H9 (cell line): Measurements from ENCODE around the gene PHF20. TPM values are rescaled to one million over a fixed set of nuclear protein-coding genes. Genes with fewer than 3 reads are reported as not detected.
A peak's percentile ranks its signal among the peaks of the same experiment; 100 is the strongest.
"Not testable (repeated sequence)": the region's sequence is repeated elsewhere in the genome, so short reads cannot be mapped to it uniquely, and the experiment has no call there.

ENCODE experiments used
- DNase-seq: peaks from one replicate; pipeline ENCODE4 v3.0.0-alpha.2; 2017
- H2AFZ ChIP-seq: one replicate; pipeline ENCODE4 v1.6.1; 2013; ENCODE audit warnings: mild to moderate bottlenecking, low read length, control low read depth, moderate library complexity
- H2AK5ac ChIP-seq: 2 replicates; pipeline ENCODE4 v1.6.1; 2013; ENCODE audit warnings: low read length, control low read depth, mixed read lengths; ENCODE audit not compliant: insufficient read length
- H2BK120ac ChIP-seq: one replicate; pipeline ENCODE4 v1.6.1; 2013; ENCODE audit warnings: low read depth, mild to moderate bottlenecking, low read length, control low read depth, inconsistent platforms; ENCODE audit not compliant: poor library complexity, severe bottlenecking
- H2BK12ac ChIP-seq: 2 replicates; pipeline ENCODE4 v1.6.1; 2013; ENCODE audit warnings: low read length, control low read depth, mixed read lengths, low read depth; ENCODE audit not compliant: insufficient read length
- H2BK15ac ChIP-seq: 2 replicates; pipeline ENCODE4 v1.6.1; 2013; ENCODE audit warnings: low read depth, low read length, control low read depth
- H2BK20ac ChIP-seq: one replicate; pipeline ENCODE4 v1.6.1; 2013; ENCODE audit warnings: low read depth, mild to moderate bottlenecking, low read length, control low read depth, inconsistent platforms; ENCODE audit not compliant: poor library complexity, severe bottlenecking
- H2BK5ac ChIP-seq: 2 replicates; pipeline ENCODE4 v1.6.1; 2013; ENCODE audit warnings: low read length, control low read depth, mixed read lengths; ENCODE audit not compliant: insufficient read length
- H3K14ac ChIP-seq: 2 replicates; pipeline ENCODE4 v1.6.1; 2013; ENCODE audit warnings: low read length, control low read depth; ENCODE audit not compliant: insufficient read depth
- H3K18ac ChIP-seq: 2 replicates; pipeline ENCODE4 v1.6.1; 2013; ENCODE audit warnings: low read depth, mild to moderate bottlenecking, mixed read lengths, low read length, control low read depth; ENCODE audit not compliant: insufficient read length
- H3K23ac ChIP-seq: 2 replicates; pipeline ENCODE4 v1.6.1; 2013; ENCODE audit warnings: low read length, control low read depth, mixed read lengths, low read depth; ENCODE audit not compliant: insufficient read length
- H3K23me2 ChIP-seq: 2 replicates; pipeline ENCODE4 v1.6.1; 2013; ENCODE audit warnings: low read depth, mild to moderate bottlenecking, mixed read lengths, low read length, control low read depth; ENCODE audit not compliant: insufficient read length, poor library complexity, severe bottlenecking
- H3K27ac ChIP-seq: 2 replicates; pipeline ENCODE4 v1.5.1; 2013; ENCODE audit warnings: low read length, control low read depth, mixed read lengths, low read depth; ENCODE audit not compliant: insufficient read length
- H3K27me3 ChIP-seq: 2 replicates; pipeline ENCODE4 v1.6.1; 2013; ENCODE audit warnings: low read length, control low read depth, inconsistent platforms; ENCODE audit not compliant: insufficient read depth
- H3K4ac ChIP-seq: 2 replicates; pipeline ENCODE4 v1.6.1; 2013; ENCODE audit warnings: low read depth, mild to moderate bottlenecking, control low read depth, inconsistent platforms, low read length, moderate library complexity
- H3K4me1 ChIP-seq: 2 replicates; pipeline ENCODE4 v1.6.1; 2013; ENCODE audit warnings: low read length, control low read depth, inconsistent platforms; ENCODE audit not compliant: insufficient read depth
- H3K4me2 ChIP-seq: 2 replicates; pipeline ENCODE4 v1.6.1; 2013; ENCODE audit warnings: low read length, control low read depth, mixed read lengths; ENCODE audit not compliant: insufficient read length, insufficient read depth
- H3K56ac ChIP-seq: 2 replicates; pipeline ENCODE4 v1.6.1; 2013; ENCODE audit warnings: low read depth, mild to moderate bottlenecking, mixed read lengths, low read length, control low read depth; ENCODE audit not compliant: insufficient read length
- H3K79me1 ChIP-seq: 2 replicates; pipeline ENCODE4 v1.6.1; 2013; ENCODE audit warnings: low read depth, mild to moderate bottlenecking, moderate library complexity, low read length, control low read depth, inconsistent platforms; ENCODE audit not compliant: insufficient read depth, poor library complexity, severe bottlenecking
- H3K79me2 ChIP-seq: 2 replicates; pipeline ENCODE4 v1.6.1; 2013; ENCODE audit warnings: low read length, control low read depth, inconsistent platforms; ENCODE audit not compliant: insufficient read depth
- H3K9ac ChIP-seq: 2 replicates; pipeline ENCODE4 v1.6.1; 2013; ENCODE audit warnings: low read length, control low read depth, mixed read lengths; ENCODE audit not compliant: insufficient read length; ENCODE audit errors: extremely low read depth
- H3K9me3 ChIP-seq: one replicate; pipeline ENCODE4 v1.6.1; 2013; ENCODE audit warnings: low read depth, low read length, inconsistent platforms; ENCODE audit not compliant: control insufficient read depth
- H3T11ph ChIP-seq: one replicate; pipeline ENCODE4 v1.6.1; 2013; ENCODE audit warnings: mild to moderate bottlenecking, low read length, control low read depth, inconsistent platforms
- H4K20me1 ChIP-seq: one replicate; pipeline ENCODE4 v1.6.1; 2013; ENCODE audit not compliant: control insufficient read depth, insufficient read length, insufficient read depth
- H4K5ac ChIP-seq: 2 replicates; pipeline ENCODE4 v1.6.1; 2013; ENCODE audit warnings: low read depth, mild to moderate bottlenecking, mixed read lengths, low read length, control low read depth; ENCODE audit not compliant: insufficient read length
- H4K8ac ChIP-seq: replicated peaks from 2 replicates; pipeline ENCODE4 v1.6.1; 2013; ENCODE audit warnings: low read length, control low read depth, mixed read lengths, low read depth; ENCODE audit not compliant: insufficient read length
- H4K91ac ChIP-seq: 2 replicates; pipeline ENCODE4 v1.6.1; 2013; ENCODE audit warnings: low read depth, mild to moderate bottlenecking, moderate library complexity, mixed read lengths, low read length, control low read depth; ENCODE audit not compliant: insufficient read length
- H3K27ac Mint-ChIP-seq, 3 experiments: 2 replicates in 2 of 3; 3 replicates in 1 of 3; pipeline ENCODE4 v1.8.0; 2020 to 2021; ENCODE audit warnings: mixed read lengths in 3 of 3, mild to moderate bottlenecking in 1 of 3, moderate library complexity in 1 of 3
- H3K27me3 Mint-ChIP-seq: 2 replicates; pipeline ENCODE4 v1.8.0; 2021; ENCODE audit warnings: low read depth, mild to moderate bottlenecking, moderate library complexity, mixed read lengths
- H3K36me3 Mint-ChIP-seq, 3 experiments: 2 replicates in 2 of 3; 3 replicates in 1 of 3; pipeline ENCODE4 v1.8.0; 2020 to 2021; ENCODE audit warnings: low read depth in 3 of 3, mixed read lengths in 3 of 3; ENCODE audit not compliant: insufficient read depth in 1 of 3
- H3K4me1 Mint-ChIP-seq, 2 experiments: 2 replicates each; pipeline ENCODE4 v1.8.0; 2020; ENCODE audit warnings: mixed read lengths in 2 of 2
- H3K4me3 Mint-ChIP-seq, 2 experiments: 2 replicates in 1 of 2; 3 replicates in 1 of 2; pipeline ENCODE4 v1.8.0; 2020 to 2021; ENCODE audit warnings: mild to moderate bottlenecking in 2 of 2, mixed read lengths in 2 of 2, moderate library complexity in 1 of 2
- H3K9me3 Mint-ChIP-seq, 2 experiments: 2 replicates in 1 of 2; 3 replicates in 1 of 2; pipeline ENCODE4 v1.8.0; 2020; ENCODE audit warnings: mild to moderate bottlenecking in 2 of 2, mixed read lengths in 2 of 2, moderate library complexity in 1 of 2
- WGBS: extraction: QIAGEN DNeasy Blood & Tissue Kit; methylation state at CpG from one replicate; pipeline ENCODE4 v1.1.7; 2013; ENCODE audit warnings: missing lambda C conversion rate, low lambda C conversion rate, mixed read lengths; ENCODE audit not compliant: insufficient read length; ENCODE audit errors: extremely low coverage; 5-methylcytosine and 5-hydroxymethylcytosine counted together
- total RNA-seq: library from RNA; stranded (reverse); gene quantifications from 2 replicates; pipeline ENCODE4 v1.2.1, GENCODE V29; 2021
- TF ChIP-seq, protein P1 (sequence below): fragments of 200-600 bp; sonication (generic); conservative IDR thresholded peaks from 3 replicates; pipeline ENCODE4 v1.8.0; 2021; ENCODE audit warnings: antibody characterized with exemption, mild to moderate bottlenecking

Gene PHF20
- total RNA-seq, 1 experiment from 2014 or later: 50.3 TPM

DNA sequence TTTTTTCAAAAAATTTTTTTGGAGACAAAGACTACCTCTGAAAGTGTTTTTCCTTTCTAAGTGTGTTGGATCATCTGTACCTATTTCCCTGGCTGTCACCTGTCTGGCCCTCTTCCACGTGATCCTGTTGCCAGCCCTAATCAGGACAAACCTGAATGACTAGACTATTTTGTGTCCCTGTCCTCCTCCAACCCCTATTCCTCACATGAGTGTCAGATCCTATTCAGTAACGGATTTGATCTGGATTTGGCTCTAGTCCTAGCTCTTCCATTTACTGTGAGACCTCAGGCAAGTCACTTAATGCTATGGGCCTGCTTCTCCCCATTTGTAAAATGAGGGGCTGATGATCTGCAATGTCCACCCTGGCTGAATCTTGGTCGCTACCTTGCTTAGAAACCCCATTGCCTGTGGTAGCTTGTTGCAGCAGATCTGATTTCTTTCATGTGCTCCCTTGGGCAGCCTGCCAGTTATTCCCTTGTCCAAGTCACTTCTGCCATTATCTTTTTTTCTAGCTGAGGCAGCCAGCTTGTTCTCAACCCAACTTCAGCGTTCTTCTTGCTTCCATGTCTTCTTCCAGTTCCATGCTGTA, 4.8 kb downstream of the PHF20 start:
- Histone ChIP-seq H3K79me1 (peaks cover 2% of the 10 kb centered on the region), H3K27ac (no peak overlapping the region)

DNA sequence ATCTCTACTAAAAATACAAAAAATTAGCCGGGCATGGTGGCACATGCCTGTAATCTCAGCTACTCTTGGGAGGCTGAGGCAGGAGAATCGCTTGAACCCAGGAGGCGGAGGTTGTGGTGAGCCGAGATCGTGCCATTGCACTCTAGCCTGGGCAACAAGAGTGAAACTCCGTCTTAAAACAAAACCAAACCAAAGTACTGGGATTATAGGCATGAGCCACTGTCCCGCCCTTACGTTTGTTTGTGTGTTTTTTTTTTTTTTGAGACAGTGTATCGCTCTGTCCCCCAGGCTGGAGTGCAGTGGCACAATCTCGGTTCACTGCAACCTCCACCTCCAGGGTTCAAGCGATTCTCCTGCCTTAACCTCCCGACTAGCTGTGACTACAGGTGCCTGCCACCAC, 12.0 kb downstream of the PHF20 start:
- H2AK5ac ChIP-seq, H3K9me3 Mint-ChIP-seq, H3K4me3 Mint-ChIP-seq, H3K27me3 Mint-ChIP-seq, H3K27ac Mint-ChIP-seq, H4K91ac ChIP-seq, H3K4me1 Mint-ChIP-seq, H2BK20ac ChIP-seq, H3K4me1 ChIP-seq, H2BK120ac ChIP-seq, H2AFZ ChIP-seq, H3K27ac ChIP-seq, H3K9ac ChIP-seq, H3K27me3 ChIP-seq, H2BK15ac ChIP-seq, DNase-seq, H3K14ac ChIP-seq, H3K23ac ChIP-seq, H4K20me1 ChIP-seq, H3K18ac ChIP-seq, H2BK5ac ChIP-seq, H3K4me2 ChIP-seq, H4K5ac ChIP-seq, H3K56ac ChIP-seq, H4K8ac ChIP-seq, H3K79me2 ChIP-seq, H3K4ac ChIP-seq, H3K79me1 ChIP-seq, H3K23me2 ChIP-seq, H3K9me3 ChIP-seq, H2BK12ac ChIP-seq, H3T11ph ChIP-seq: not testable (repeated sequence)
- WGBS: no CpG with 5 or more reads among the region's 12 CpGs
- H3K36me3 Mint-ChIP-seq: peaks cover 3 to 31% (median 29%) of the 10 kb centered on the region in 3 experiments; a peak in 6 of 7 replicates

More for the DNA sequence above, 4.8 kb downstream of the PHF20 start:
- Histone ChIP-seq H2AFZ (no peak overlapping the region), H3K9ac (no peak overlapping the region), H2BK12ac (no peak overlapping the region), H3K14ac (no peak overlapping the region), H3K79me2 (peaks cover 24% of the 10 kb centered on the region; the same call in 1 of the 2 replicates), H2AK5ac (no peak overlapping the region), H3K4me2 (no peak overlapping the region), H2BK20ac (no peak overlapping the region), H3K23ac (no peak overlapping the region), H3K4me1 (peaks cover 6% of the 10 kb centered on the region; the same call in 1 of the 2 replicates), H3K27me3 (no peaks in the 10 kb centered on the region), H3K18ac (no peak overlapping the region), H3K4ac (no peak overlapping the region), H3T11ph (no peak overlapping the region), H3K9me3 (no peaks in the 10 kb centered on the region), H4K8ac (no peak overlapping the region), H2BK15ac (no peak overlapping the region), H3K23me2 (peaks cover 6% of the 10 kb centered on the region), H4K91ac (no peak overlapping the region), H4K20me1 (no peaks in the 10 kb centered on the region), H2BK5ac (no peak overlapping the region), H4K5ac (no peak overlapping the region), H3K56ac (no peak overlapping the region), H2BK120ac (no peak overlapping the region)
- peaks cover 1% of the 10 kb centered on the region for H3K27me3 Mint-ChIP-seq
- no CpG with 5 or more reads among the region's 4 CpGs for WGBS
- DNase-seq: no peak
- H3K4me3 Mint-ChIP-seq: no peak overlapping the region
- H3K4me1 Mint-ChIP-seq: peaks cover 28 to 32% of the 10 kb centered on the region in 2 experiments
- H3K27ac Mint-ChIP-seq: peak overlapping the region; percentile 19 to 50 (median 49); a peak in 3 of 7 replicates
- H3K36me3 Mint-ChIP-seq: peaks cover 6 to 34% (median 26%) of the 10 kb centered on the region in 3 experiments; a peak in 6 of 7 replicates
- H3K9me3 Mint-ChIP-seq: peaks cover under 1 to 1% of the 10 kb centered on the region in 2 experiments; a peak in 1 of 5 replicates
- TF ChIP-seq, protein P1, sequence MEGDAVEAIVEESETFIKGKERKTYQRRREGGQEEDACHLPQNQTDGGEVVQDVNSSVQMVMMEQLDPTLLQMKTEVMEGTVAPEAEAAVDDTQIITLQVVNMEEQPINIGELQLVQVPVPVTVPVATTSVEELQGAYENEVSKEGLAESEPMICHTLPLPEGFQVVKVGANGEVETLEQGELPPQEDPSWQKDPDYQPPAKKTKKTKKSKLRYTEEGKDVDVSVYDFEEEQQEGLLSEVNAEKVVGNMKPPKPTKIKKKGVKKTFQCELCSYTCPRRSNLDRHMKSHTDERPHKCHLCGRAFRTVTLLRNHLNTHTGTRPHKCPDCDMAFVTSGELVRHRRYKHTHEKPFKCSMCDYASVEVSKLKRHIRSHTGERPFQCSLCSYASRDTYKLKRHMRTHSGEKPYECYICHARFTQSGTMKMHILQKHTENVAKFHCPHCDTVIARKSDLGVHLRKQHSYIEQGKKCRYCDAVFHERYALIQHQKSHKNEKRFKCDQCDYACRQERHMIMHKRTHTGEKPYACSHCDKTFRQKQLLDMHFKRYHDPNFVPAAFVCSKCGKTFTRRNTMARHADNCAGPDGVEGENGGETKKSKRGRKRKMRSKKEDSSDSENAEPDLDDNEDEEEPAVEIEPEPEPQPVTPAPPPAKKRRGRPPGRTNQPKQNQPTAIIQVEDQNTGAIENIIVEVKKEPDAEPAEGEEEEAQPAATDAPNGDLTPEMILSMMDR: no peak
